ENCODE measurements around the gene RTN4RL2. TPM values are rescaled to one million over a fixed set of nuclear protein-coding genes. Genes with fewer than 3 reads are reported as not detected.

The RTN4RL2 gene
- total RNA-seq, 6 donors from 2014 or later: 1.1 to 4.1 (median 2.0) TPM; not detected in 1

DNA sequence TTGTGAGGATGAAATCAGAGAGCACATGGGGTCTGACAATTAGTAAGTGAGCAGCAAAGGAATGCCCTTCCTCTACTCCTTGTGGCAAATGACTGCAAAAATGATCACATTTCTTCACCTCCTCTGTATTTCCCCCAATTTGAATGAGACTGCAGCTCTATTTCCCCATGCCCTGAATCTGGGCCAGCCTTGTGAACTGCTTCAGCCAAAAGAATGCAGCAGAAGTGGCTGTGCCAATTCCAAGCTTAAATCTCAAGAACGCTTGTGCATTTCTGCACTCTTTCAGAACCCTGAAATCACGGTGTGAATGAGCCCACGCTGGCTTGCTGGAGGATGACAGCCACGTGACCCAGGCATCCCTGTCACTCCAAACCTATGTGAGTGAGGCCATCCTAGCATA is 43.3 kb upstream of the RTN4RL2 start:
- peak in 1 of 2 donors; percentile 31 for ATAC-seq (ENCODE audit: low FRiP score in 2 of 2)
- Histone ChIP-seq H3K36me3 (peaks cover 31 to 93% (median 56%) of the 10 kb centered on the region in 4 donors), H3K4me3 (no peak overlapping the region), H3K4me1 (peaks cover 5 to 12% (median 12%) of the 10 kb centered on the region in 4 donors), H3K27me3 (no peaks in the 10 kb centered on the region), H3K9me3 (no peaks in the 10 kb centered on the region), H3K27ac (peak overlapping the region in 2 of 4 donors; percentile 6 to 30)
- DNase-seq: no peak
- TF ChIP-seq CTCF (IDR thresholded peaks at IDR 0.05): no peak
- no peak for TF ChIP-seq POLR2AphosphoS5 (IDR thresholded peaks at IDR 0.05)
- TF ChIP-seq EP300 (IDR thresholded peaks at IDR 0.05): no peak
- no peak for TF ChIP-seq POLR2A (IDR thresholded peaks at IDR 0.05)
- 53 to 58% methylated on average over 4 of the region's 4 CpGs for WGBS, 2 donors

DNA sequence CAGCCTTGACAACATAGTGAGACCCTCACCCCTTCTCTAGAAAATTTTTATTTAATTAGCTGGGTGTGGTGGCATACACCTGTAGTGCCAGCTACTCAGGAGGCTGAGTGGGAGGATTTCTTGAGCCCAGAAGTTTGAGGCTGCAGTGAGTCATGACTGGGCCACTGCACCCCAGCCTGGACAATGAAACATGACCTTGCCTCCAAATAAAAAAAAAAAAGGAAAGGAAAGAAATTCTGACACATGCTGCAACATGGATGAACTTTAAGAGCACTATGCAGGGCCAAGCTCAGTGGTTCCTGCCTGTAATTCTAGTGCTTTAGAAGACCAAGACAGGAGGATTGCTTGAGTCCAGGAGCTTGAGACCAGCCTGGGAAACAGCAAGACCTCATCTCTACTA is 42.2 kb upstream of the RTN4RL2 start:
- Histone ChIP-seq H3K4me3 (no peak overlapping the region), H3K4me1 (peaks cover 5 to 15% (median 12%) of the 10 kb centered on the region in 4 donors), H3K27me3 (no peaks in the 10 kb centered on the region), H3K9me3 (no peaks in the 10 kb centered on the region), H3K36me3 (peaks cover 31 to 85% (median 54%) of the 10 kb centered on the region in 4 donors), H3K27ac (no peak overlapping the region)
- DNase-seq: no peak
- no peak for ATAC-seq (ENCODE audit: low FRiP score in 2 of 2)
- TF ChIP-seq POLR2AphosphoS5 (IDR thresholded peaks at IDR 0.05) (no peak), CTCF (IDR thresholded peaks at IDR 0.05) (no peak), EP300 (IDR thresholded peaks at IDR 0.05) (no peak), POLR2A (IDR thresholded peaks at IDR 0.05) (no peak)

- Histone ChIP-seq H3K4me1 (peaks cover 9 to 24% (median 16%) of the 10 kb centered on the region in 4 donors), H3K9me3 (no peaks in the 10 kb centered on the region), H3K27me3 (no peaks in the 10 kb centered on the region), H3K36me3 (peaks cover 27 to 85% (median 46%) of the 10 kb centered on the region in 4 donors), H3K4me3 (no peak overlapping the region), H3K27ac (peak overlapping the region in 1 of 4 donors; percentile 14)
- ATAC-seq (ENCODE audit: low FRiP score in 2 of 2): no peak
- WGBS, 2 donors: 79 to 81% methylated on average over 3 of the region's 3 CpGs
- no peak for DNase-seq
- TF ChIP-seq CTCF (IDR thresholded peaks at IDR 0.05): no peak
- no peak for TF ChIP-seq POLR2AphosphoS5 (IDR thresholded peaks at IDR 0.05)
- no peak for TF ChIP-seq POLR2A (IDR thresholded peaks at IDR 0.05)
- no peak for TF ChIP-seq EP300 (IDR thresholded peaks at IDR 0.05)
Measured at GRCh38 chr11:57419146-57419545, 41.2 kb upstream of the RTN4RL2 start.

- H3K27me3 ChIP-seq: no peaks in the 10 kb centered on the region
- no peaks in the 10 kb centered on the region for H3K9me3 ChIP-seq
- ATAC-seq (ENCODE audit: low FRiP score in 2 of 2) (no peak), DNase-seq (no peak)
- H3K4me3 ChIP-seq: no peak overlapping the region
- H3K27ac ChIP-seq: no peak overlapping the region
- peaks cover 28 to 42% (median 35%) of the 10 kb centered on the region in 4 donors for H3K4me1 ChIP-seq
- no peak for TF ChIP-seq EP300 (IDR thresholded peaks at IDR 0.05)
- TF ChIP-seq POLR2AphosphoS5 (IDR thresholded peaks at IDR 0.05): no peak
- TF ChIP-seq CTCF (IDR thresholded peaks at IDR 0.05): no peak
- TF ChIP-seq POLR2A (IDR thresholded peaks at IDR 0.05): no peak
- peaks cover 13 to 72% (median 33%) of the 10 kb centered on the region in 4 donors for H3K36me3 ChIP-seq
- 95 to 97% methylated on average over 3 to 4 of the region's 4 CpGs for WGBS, 2 donors
Measured at GRCh38 chr11:57421066-57421465, 39.3 kb upstream of the RTN4RL2 start.

DNA sequence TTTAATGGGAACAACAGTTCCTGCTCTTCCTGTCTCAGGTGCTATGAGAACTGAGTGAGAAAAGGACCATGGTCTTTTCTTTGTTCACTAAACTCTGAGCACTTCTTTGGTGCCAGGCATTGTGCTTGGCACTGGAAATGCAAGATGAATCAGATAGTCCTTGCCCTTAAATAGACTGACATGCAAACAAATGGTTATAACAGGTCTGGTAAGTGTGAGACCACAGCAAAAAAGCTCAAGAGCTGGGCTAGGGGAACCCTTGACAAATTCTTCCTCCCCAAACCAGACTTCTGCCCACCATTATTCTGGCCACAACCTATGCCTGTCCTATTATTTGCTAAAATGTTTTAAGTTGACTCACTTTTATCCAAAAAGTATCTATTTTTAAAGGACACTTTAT is 38.5 kb upstream of the RTN4RL2 start:
- peaks cover 35 to 42% (median 37%) of the 10 kb centered on the region in 4 donors for H3K4me1 ChIP-seq
- peaks cover 7 to 64% (median 26%) of the 10 kb centered on the region in 4 donors for H3K36me3 ChIP-seq
- DNase-seq: no peak
- no peaks in the 10 kb centered on the region for H3K27me3 ChIP-seq
- no peaks in the 10 kb centered on the region for H3K9me3 ChIP-seq
- no peak overlapping the region for H3K27ac ChIP-seq
- TF ChIP-seq POLR2AphosphoS5 (IDR thresholded peaks at IDR 0.05) (no peak), POLR2A (IDR thresholded peaks at IDR 0.05) (no peak), CTCF (IDR thresholded peaks at IDR 0.05) (no peak), EP300 (IDR thresholded peaks at IDR 0.05) (no peak)
- H3K4me3 ChIP-seq: no peak overlapping the region
- ATAC-seq (ENCODE audit: low FRiP score in 2 of 2): no peak

Measured in upper lobe of left lung (tissue), 6 donors.